HG02798 (cell line): ENCODE data around the gene KIF26B.
"Not testable (repeated sequence)": the region's sequence is repeated elsewhere in the genome, so short reads cannot be mapped to it uniquely, and the experiment has no call there.

ENCODE experiments used
- ATAC-seq: cut with Tn5 transposase; IDR thresholded peaks from one replicate; pipeline ENCODE4 v1.9.1; 2021; ENCODE audit warnings: mild to moderate bottlenecking; ENCODE audit not compliant: unreplicated experiment, poor library complexity

Gene KIF26B

DNA sequence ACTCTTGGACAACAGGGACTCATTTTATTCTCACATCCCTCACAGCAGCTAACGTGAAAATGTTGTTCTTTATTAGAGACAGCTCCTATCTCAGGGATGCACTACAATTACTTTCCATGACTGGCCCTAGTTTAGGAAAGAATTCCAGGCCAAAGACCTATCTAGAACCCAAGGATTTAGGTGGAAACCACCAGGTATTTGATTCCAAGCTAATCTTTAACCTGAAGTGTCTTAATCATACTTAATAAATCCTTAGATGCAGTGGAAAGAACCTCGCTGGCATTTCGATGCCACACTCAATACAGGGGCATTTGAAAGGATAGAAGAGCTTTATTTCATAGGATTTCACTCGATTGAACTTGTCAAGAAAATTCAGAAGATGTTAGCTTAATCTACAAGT is 218.3 kb downstream of the KIF26B start:
- no peak for ATAC-seq

DNA sequence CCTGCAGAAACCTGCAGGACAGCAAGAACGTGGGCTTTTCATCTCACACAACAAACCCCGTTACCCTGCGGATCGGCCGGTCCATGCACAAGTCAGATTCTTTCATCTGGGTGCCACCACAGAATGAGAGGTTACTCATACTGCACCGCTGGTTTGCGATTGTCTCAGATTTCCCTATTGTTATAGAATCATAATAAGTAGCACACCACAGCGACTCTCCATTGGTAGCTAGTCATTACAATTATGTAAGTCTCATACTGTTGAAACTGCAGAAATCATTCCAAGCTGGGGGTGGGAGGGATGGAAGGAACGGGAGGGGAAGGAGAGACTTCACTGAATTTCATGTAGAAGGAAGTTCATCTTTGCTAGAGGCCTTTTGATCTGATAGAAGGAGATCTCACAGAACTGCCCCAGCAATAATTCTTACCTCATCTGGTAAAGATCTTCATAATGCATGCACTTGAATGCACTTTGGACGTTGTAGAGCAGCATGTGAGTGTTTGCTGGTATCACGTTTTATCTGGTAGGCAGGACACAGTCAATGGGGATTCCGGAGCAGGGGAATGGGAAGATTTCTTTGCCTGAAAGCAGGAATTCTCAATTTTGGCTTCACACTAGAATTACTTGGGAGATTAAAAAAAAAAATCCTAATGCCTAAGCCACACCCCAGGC is 221.1 kb downstream of the KIF26B start:
- no peak for ATAC-seq

DNA sequence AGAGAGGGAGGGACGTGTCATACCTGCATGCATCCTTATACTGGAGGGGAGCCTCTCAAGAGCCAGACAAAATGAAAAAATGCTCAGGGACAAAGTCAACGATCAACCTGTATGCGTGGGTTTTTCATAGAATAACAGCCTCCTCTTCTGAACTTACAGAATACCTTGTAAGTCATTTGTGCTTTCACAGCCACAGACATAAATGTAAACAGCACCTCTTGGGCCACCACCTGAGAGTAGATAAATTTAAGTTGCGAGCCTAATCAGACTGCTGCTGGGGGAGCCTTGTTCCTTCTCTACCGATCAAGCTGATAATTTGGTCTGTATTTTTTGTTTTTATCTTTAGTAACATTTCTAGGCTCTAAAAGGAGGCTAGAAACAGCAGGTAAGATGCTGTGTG is 223.1 kb downstream of the KIF26B start:
- no peak for ATAC-seq

DNA sequence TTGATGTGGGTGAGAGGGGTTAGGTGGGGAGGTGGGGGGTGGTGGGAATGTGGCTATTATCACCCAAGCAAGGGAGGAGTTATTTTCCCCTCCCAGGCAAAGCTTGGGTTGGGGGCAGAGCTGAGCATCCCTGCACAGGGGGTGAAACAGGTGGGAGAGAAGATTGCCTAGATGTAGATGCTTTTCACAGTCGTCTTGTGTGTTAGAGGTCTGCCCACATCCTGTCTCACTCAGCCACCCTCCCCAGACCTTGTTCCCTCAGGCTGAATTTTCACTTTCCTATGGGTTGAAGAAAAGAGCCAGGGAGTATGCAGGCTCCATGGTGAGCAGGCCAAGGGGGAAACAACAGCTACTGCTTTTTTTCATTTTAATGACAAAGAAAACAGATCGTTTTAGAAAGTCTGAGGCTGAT is 223.5 kb downstream of the KIF26B start:
- ATAC-seq = no peak

DNA sequence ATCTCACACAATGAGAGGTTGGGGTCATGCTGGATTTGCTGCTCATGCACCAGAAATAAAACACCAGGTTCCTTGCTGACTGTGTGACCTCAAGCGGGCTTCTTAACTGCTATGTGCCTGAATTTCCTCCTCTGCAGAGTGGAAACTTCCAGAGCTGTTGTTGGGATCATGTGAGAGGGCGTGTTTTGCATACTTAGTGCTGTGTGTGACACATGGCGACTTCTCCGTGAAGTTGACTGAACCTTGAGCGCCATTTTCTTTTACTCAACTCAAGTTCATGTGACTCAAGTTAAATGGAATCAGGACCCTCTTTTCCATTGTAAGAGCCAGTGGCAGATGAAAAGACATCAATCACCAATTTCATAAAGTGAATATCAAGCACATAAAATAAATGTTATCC is 224.0 kb downstream of the KIF26B start:
- ATAC-seq = no peak

DNA sequence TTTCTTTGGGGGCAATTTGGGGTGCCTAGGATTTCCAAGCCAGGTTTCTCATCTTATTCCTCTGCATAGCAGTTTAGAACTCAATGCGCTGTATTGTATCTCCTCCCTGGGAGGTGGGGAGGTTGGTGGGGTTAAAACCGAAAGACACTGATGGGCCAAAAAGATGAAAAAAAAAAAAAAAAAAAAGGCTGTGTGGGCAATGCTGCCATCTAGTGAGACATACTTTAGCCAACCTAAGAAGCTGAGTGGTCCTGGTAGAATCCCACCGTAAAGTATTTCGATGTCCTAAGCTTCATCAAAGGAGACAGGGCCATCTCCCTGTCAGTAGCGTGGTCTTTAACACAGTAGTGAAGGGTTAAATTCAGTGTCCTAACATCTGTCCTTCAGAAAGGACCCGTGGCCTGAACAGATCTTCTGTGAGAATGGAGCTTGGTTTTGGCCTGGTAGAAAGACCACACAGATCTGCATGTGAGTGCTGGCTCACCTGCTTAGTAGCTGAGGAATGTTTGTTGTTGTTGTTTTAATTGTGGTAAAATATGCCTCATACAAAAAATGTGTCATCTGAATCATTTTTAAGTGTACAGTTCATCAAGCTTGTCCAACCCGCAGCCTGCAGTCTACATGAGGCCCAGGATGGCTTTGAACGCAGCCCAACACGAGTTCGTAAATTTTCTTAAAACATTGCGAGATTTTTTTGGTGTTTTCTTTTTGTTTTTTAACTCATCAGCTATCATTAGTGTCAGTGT is 226.2 kb downstream of the KIF26B start:
- ATAC-seq = no peak

DNA sequence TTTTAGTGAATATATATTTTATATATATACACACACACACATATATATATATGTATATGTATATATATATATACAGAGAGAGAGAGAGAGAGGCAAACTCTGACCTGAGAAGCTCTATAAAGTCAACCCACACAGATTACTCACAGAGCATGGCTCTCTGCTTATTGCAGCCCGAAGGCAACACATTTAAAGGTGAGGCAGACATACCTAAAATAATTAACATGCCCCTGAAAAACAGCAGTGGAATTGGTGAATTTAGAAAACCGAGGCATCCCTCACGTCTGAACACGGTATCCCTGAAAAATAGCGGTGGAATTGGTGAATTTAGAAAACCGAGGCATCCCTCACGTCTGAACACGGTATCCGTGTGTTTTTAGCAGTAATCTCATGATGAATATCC is 228.2 kb downstream of the KIF26B start:
- no peak for ATAC-seq

DNA sequence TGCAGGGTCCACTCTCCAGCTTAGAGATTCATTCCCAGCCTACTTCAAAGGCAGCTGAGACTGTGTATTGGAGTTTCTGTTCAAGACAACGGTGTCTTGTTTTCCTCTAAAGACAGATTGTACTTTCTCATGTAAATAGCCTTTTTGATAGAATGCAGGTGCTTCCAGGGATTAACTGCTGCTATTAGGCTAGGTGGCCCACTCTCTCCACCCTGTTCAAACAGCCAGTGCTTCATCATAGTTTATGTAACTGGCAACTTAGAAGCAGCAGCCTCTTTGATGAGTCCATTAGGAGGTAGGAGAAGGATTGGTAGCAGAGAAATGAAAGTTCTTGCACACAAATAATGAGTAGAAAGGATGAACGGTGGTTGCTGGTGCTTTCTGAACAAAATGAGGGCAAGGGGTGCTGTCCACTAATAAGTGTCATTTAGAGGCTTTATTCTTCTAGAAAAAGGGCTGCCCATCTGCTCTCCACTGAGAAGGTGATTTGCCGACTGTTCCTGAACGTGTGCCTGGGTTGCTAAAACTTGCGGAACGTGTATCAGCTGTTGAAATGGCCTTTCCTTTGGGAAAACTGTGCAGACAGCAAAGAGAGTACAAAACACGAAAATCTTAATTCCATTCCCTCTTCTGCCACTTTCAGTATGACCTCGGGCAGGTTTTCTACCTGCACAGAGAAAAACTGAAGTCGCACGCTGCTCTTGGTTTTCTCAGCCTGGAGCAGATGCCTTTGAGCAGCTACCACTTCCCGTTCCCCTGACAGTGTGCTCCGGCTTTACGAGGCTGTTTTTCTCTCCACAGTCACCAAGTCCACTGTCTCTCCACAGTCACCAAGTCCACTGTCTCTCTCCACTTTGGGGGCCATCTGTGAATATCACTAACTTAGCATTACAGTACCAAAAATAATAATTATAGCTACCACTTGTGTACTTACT is 228.9 kb downstream of the KIF26B start:
- no peak for ATAC-seq

DNA sequence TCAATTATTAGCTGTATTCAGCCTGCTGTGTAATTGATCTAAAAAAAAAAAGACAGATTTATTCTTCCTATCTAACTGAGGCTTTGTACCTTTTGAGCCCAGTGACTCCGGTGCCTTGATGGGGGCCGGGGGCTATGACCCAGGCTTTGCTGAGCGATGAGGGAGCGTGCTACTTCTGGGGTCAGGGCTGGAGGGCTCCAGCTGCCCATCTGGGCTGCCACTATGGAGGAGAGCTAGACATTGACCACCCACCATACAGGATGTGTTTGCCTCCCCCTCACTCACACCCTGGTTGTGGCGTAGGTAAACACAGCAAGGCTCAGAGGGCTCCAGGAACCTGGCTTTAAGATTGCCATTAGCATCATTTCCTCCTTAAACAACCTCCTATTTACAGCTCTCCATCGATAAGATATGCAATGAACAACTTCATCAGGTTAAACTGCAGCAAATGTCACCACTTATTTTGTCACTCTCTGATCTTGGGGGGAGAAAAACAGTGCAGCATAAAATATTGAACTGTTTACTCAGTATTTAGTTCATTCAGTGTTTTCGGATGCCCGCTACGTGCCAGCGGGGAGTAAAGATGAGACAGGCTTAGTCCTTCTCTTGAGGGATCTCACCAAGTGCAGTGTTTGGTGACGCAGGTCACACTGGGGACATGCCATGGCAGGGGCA is 231.6 kb downstream of the KIF26B start:
- ATAC-seq = no peak

DNA sequence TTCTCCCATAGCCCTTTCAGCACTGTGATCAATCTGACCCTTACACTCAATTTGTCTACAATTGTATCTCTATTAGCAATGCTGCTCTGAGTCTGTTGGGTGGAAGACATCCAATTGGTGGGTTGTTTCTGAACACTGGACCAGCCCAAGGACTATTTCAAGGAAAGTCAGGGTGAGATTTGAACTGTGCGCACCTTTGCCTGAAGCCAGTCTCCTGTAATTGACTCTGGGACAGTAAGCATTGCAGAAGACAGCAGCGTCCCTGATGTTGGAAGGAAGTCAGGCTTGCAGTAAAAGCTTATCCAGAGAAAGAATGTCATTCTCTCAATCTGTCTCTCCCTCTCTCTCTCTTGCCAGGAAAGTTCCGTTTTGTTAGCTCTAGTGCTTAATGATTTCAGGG is 233.9 kb downstream of the KIF26B start:
- ATAC-seq = no peak

DNA sequence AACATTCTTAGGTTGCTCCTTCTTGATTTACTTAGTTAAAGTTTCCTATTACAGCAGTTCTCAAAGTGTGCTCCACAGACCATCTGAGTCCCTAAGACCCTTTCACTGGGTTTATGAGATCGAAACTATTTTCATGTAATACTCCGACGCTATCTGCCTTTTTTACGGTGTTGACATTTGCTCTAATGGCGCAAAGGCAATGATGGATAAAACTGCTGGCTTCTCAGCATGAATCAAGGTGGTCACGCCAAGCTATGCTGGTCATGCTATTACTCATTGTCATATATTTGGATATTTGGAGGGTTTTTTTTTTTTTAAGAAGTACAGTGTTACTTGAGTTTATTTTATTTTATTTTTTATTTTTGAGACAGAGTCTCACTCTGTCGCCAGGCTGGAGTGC is 235.1 kb downstream of the KIF26B start:
- ATAC-seq = no peak

DNA sequence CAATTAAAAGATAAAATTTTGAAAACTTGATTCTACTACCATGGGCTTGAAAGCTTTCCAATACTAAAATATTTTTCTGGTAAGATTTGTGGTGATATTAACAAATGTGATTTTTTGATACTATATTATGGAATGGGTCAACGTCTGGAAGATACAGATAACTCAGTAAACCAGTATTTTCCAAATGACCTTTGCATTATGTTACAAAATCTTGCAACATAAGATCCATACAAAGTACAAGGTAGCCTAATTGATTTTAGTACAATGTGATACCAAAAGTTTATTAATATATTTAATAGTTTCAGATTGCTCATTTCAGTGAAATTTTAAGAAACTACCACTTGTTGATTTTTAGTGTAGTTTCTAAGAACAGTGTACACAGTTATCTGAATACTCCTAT is 236.2 kb downstream of the KIF26B start:
- no peak for ATAC-seq

DNA sequence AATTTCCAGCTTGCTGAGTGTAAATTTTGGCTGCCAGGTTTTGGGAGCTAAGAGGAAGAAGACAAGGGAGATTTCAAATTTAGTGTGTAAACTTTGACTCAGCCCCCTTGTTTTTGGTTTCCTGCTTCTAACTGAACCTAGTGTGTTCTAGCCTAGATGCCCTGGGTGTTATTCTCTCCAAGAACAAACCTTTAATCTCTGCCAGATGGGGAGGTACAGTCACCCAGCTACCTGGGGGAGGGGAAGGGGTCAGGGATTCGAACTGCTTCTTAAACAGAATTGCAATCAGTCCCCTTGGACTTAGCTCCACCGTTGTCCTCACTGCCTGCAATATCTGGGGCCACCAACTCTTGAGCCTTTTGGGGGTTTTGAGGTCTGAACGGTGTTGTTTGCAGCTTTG is 238.9 kb downstream of the KIF26B start:
- ATAC-seq = no peak

DNA sequence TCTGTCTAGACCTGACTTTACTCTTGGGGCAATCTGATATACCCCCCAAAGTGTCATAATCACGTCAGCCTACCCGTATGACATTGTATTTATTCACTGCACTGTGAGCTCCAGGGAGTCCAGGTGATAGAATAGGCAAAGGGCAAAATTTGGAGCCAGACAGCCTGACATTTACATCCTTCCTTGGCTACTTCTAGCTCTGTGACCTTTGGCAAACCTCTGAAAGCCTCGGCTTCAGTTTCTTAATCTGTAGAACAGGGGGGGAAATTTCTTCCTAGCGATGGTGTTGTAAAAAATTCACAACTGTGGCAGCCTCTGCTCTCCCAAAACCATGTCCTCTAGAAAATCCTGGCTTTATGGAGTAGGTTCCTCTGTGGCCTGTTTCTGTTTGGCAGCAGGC is 240.9 kb downstream of the KIF26B start:
- no peak for ATAC-seq

DNA sequence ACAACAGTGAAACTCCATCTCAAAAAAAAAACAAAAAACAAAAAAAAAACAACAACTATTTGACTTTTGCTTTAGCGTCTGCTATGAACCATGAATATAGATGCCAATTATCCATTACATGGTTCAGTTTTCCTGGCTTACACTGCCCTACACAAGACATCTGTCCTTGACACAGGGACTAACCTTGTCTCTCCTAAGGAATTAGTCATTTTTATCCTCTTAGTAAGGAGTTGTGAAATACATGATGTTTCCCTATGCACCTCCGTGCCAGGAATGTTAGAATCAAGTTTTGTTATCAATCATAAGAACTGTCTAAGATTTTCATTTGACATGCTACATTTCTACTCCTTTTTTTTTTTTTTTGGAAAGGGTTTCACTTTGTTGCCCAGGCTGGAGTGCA is 241.8 kb downstream of the KIF26B start:
- ATAC-seq = no peak

DNA sequence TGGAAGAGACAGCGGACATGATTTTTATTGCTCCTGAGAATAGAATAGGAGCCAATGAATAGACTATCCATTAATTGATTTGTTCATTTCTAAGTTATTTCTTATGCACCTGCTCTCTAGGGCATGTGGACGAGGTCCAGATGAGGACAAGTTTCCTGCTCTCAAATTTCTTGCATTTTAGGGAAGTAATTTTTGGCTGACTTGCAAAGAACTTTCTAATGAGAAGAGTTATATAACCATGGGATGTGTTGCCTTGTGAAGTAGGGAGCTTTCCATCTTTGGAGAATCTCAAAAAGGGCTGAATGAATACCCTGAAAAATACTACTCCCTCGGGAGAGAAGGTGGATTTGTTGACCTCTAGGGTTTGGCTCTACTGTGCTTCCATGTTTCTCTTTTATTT is 243.0 kb downstream of the KIF26B start:
- no peak for ATAC-seq

DNA sequence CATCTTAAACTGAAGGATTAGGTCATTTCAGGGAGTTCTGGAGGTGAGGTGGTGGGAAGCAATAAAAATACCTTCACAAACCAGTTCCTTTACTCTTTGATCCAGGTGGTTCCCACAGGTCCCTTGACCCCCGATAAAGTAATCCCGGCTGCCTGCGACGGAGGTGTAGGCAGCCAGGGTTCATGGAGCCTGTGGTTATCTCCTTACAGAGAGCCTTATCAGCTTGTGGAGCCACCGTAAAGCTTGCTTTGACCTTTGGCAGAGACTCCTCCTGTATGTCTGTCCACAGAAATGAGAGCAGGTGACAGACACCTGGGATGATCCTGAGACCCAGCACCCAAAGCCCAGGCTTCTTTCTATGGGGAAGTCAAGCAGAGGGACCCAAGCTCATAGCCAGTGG is 243.4 kb downstream of the KIF26B start:
- ATAC-seq = no peak

DNA sequence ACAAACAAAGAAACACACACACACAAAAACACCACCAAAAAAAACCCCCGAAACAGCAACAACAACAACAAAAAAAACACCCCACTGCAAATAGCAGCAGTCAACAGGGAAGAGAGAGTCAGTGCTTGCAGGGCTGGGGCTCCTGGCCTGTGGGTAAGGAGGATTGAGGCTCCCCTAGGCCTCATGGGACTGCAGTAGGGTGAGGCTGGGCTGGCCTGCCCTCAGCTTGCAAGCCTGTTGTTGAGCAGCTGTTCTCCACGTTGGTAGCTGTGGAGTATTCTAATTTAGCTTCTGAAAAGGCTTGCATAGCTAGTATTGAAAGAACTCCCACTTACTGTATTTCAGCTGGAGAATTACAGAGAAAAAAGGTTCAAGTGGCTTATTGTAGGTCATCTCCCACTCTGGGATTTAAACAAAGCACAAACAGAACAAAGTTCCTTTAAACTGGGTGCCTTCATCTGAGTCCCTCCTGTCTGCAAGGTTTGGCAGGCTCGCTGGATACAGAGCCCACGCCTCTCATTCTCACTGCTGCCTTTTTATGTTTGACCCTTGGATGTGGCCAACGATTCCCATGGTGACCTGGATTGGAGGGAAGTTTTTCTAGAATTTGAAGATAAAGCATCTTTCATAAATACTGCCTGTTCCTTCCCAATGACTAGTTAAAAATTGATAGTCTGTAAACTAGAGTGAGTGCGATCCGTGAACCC is 247.2 kb downstream of the KIF26B start:
- no peak for ATAC-seq

DNA sequence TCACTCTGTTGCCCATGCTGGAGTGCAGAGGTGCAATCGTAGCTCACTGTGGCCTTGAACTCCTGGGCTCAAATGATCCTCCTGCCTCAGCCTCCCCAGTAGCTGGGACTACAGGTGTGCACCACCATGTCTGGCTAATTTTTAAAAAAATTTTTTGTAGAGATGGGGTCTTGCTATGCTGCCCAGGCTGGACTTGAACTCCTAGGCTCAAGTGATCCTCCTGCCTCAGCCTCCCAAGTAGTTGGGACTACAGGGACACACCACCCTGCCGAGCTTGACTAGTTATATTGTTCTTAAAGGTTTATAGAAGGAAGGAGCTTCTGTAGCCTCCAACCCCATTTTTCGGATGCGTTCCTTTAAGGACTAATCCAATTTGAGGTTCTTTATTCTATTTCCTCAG is 248.2 kb downstream of the KIF26B start:
- not testable (repeated sequence) for ATAC-seq

DNA sequence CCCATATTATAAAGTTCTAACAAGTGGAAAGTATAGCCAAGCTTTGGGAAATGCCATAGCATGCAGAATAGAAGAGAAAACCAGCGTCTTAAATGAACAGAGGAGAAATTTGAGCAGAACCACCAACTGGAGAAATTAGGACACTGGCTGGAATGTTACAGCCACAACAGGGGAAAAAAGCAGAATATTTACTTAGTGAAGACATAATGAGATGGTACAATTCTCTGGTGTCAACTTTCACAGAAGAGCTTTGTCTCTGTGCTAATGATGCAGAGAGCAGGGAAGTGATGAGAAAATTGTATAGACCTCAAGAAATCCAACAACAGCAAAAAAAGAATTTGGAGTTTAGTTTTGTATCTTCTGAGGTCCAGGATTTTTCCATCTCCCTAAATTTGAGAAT is 249.7 kb downstream of the KIF26B start:
- ATAC-seq = no peak
